ENCODE data around the gene EGFLAM. TPM values are rescaled to one million over a fixed set of nuclear protein-coding genes. Genes with fewer than 3 reads are reported as not detected.

Gene EGFLAM
- total RNA-seq, 1 donor from 2014 or later: 0.69 TPM

- no peak for TF ChIP-seq CTCF (IDR thresholded peaks at IDR 0.05; ENCODE audit: unreplicated experiment)
- H3K27ac Mint-ChIP-seq: no peak overlapping the region
- peaks cover 19% of the 10 kb centered on the region for H3K27me3 Mint-ChIP-seq
- H3K4me3 Mint-ChIP-seq (ENCODE audit: low read depth): no peak overlapping the region
- H3K4me1 Mint-ChIP-seq (ENCODE audit: low read depth): peaks cover 6% of the 10 kb centered on the region
- no peaks in the 10 kb centered on the region for H3K36me3 Mint-ChIP-seq (ENCODE audit: insufficient read depth)
- H3K9me3 Mint-ChIP-seq (ENCODE audit: low read depth): no peaks in the 10 kb centered on the region
- DNase-seq (ENCODE audit: low spot score, unreplicated experiment): no peak
These were observed 118.0 kb downstream of the EGFLAM start for GRCh38 chr5:38376404-38376803.

GRCh38 chr5:38378579-38378978 is 120.2 kb downstream of the EGFLAM start:
- H3K27ac Mint-ChIP-seq: no peak overlapping the region
- TF ChIP-seq CTCF (IDR thresholded peaks at IDR 0.05; ENCODE audit: unreplicated experiment): no peak
- H3K36me3 Mint-ChIP-seq (ENCODE audit: insufficient read depth): no peaks in the 10 kb centered on the region
- H3K4me3 Mint-ChIP-seq (ENCODE audit: low read depth): no peak overlapping the region
- no peaks in the 10 kb centered on the region for H3K9me3 Mint-ChIP-seq (ENCODE audit: low read depth)
- peaks cover 6% of the 10 kb centered on the region for H3K4me1 Mint-ChIP-seq (ENCODE audit: low read depth)
- no peak for DNase-seq (ENCODE audit: low spot score, unreplicated experiment)
- H3K27me3 Mint-ChIP-seq: peaks cover 19% of the 10 kb centered on the region

- Mint-ChIP-seq H3K9me3 (ENCODE audit: low read depth) (no peaks in the 10 kb centered on the region), H3K4me1 (ENCODE audit: low read depth) (peaks cover 6% of the 10 kb centered on the region), H3K27me3 (peaks cover 22% of the 10 kb centered on the region), H3K27ac (no peak overlapping the region), H3K4me3 (ENCODE audit: low read depth) (no peak overlapping the region), H3K36me3 (ENCODE audit: insufficient read depth) (no peaks in the 10 kb centered on the region)
- no peak for TF ChIP-seq CTCF (IDR thresholded peaks at IDR 0.05; ENCODE audit: unreplicated experiment)
- DNase-seq (ENCODE audit: low spot score, unreplicated experiment): no peak
These were observed 121.1 kb downstream of the EGFLAM start for GRCh38 chr5:38379350-38379937.

GRCh38 chr5:38380537-38380936 is 122.2 kb downstream of the EGFLAM start:
- no peak for TF ChIP-seq CTCF (IDR thresholded peaks at IDR 0.05; ENCODE audit: unreplicated experiment)
- Mint-ChIP-seq H3K27ac (no peak overlapping the region), H3K4me1 (ENCODE audit: low read depth) (peaks cover 6% of the 10 kb centered on the region)

GRCh38 chr5:38381361-38381760 is 123.0 kb downstream of the EGFLAM start:
- Mint-ChIP-seq H3K4me3 (ENCODE audit: low read depth) (no peak overlapping the region), H3K27me3 (peaks cover 22% of the 10 kb centered on the region), H3K27ac (no peak overlapping the region), H3K4me1 (ENCODE audit: low read depth) (peaks cover 6% of the 10 kb centered on the region), H3K9me3 (ENCODE audit: low read depth) (no peaks in the 10 kb centered on the region), H3K36me3 (ENCODE audit: insufficient read depth) (no peaks in the 10 kb centered on the region)
- no peak for DNase-seq (ENCODE audit: low spot score, unreplicated experiment)
- TF ChIP-seq CTCF (IDR thresholded peaks at IDR 0.05; ENCODE audit: unreplicated experiment): no peak

More at GRCh38 chr5:38380537-38380936, 122.2 kb downstream of the EGFLAM start:
- peaks cover 22% of the 10 kb centered on the region for H3K27me3 Mint-ChIP-seq
- H3K4me3 Mint-ChIP-seq (ENCODE audit: low read depth): no peak overlapping the region
- H3K36me3 Mint-ChIP-seq (ENCODE audit: insufficient read depth): no peaks in the 10 kb centered on the region
- H3K9me3 Mint-ChIP-seq (ENCODE audit: low read depth): no peaks in the 10 kb centered on the region
- DNase-seq (ENCODE audit: low spot score, unreplicated experiment): no peak
